Common myeloid progenitor, CD34-positive (primary cell): ENCODE data around the gene C10orf90.

ENCODE experiments used
- CTCF ChIA-PET: fragments of 350-600 bp; sonication (Branson Sonifier 250); formaldehyde crosslinking; loops from one replicate; lab custom pipeline; 2021; ENCODE audit warnings: antibody characterized with exemption; lab: Charles Lee
- POLR2A ChIA-PET: fragments of 350-600 bp; sonication (Branson Sonifier 250); formaldehyde crosslinking; loops from one replicate; lab custom pipeline; 2021; ENCODE audit warnings: antibody characterized with exemption; lab: Charles Lee
- DNase-seq, 3 donors: peaks; one replicate each; pipeline versions ENCODE4 v3.0.0 to v3.0.0-alpha.2; 2013
- H3K27ac ChIP-seq, 2 experiments: 1 replicate in 1 of 2; 2 replicates in 1 of 2; pipeline ENCODE4 v1.7.0; 2013; ENCODE audit warnings: inconsistent platforms in 2 of 2, low read length in 2 of 2, mild to moderate bottlenecking in 2 of 2, low read depth in 1 of 2, moderate library complexity in 1 of 2; ENCODE audit not compliant: severe bottlenecking in 2 of 2, insufficient read depth in 1 of 2, poor library complexity in 1 of 2
- H3K27me3 ChIP-seq, 5 experiments: replicated peaks in 2 of 5; 1 replicate in 3 of 5; 2 replicates in 2 of 5; pipeline versions ENCODE4 v1.6.1 to v1.7.0; 2013; ENCODE audit warnings: low read length in 4 of 5, mild to moderate bottlenecking in 2 of 5, moderate library complexity in 2 of 5, inconsistent platforms in 1 of 5; ENCODE audit not compliant: insufficient read depth in 5 of 5, control insufficient read depth in 4 of 5
- H3K36me3 ChIP-seq, 4 experiments: 1 replicate in 2 of 4; 2 replicates in 2 of 4; pipeline versions ENCODE4 v1.6.1 to v1.7.0; 2013; ENCODE audit warnings: low read length in 3 of 4, control low read depth in 1 of 4, mild to moderate bottlenecking in 1 of 4; ENCODE audit not compliant: control insufficient read depth in 4 of 4, insufficient read depth in 4 of 4
- H3K4me1 ChIP-seq, 4 experiments: 1 replicate in 3 of 4; 2 replicates in 1 of 4; pipeline versions ENCODE4 v1.6.1 to v1.7.1; 2013; ENCODE audit warnings: low read length in 3 of 4, mild to moderate bottlenecking in 3 of 4, control low read depth in 1 of 4, inconsistent platforms in 1 of 4, moderate library complexity in 1 of 4; ENCODE audit not compliant: control insufficient read depth in 4 of 4, insufficient read depth in 4 of 4; ENCODE audit errors: control extremely low read depth in 1 of 4
- H3K4me3 ChIP-seq, 7 experiments: 1 replicate in 4 of 7; 2 replicates in 3 of 7; pipeline versions ENCODE4 v1.5.1 to v1.7.0; 2013; ENCODE audit warnings: mild to moderate bottlenecking in 7 of 7, low read length in 6 of 7, moderate library complexity in 6 of 7, inconsistent platforms in 2 of 7, low read depth in 2 of 7, control low read depth in 1 of 7; ENCODE audit not compliant: insufficient read depth in 4 of 7, control insufficient read depth in 1 of 7; ENCODE audit errors: extremely low read depth in 1 of 7
- H3K9me3 ChIP-seq, 5 experiments: 1 replicate in 4 of 5; 2 replicates in 1 of 5; pipeline versions ENCODE4 v1.6.1 to v1.7.1; 2013; ENCODE audit warnings: low read length in 4 of 5, mild to moderate bottlenecking in 2 of 5, inconsistent platforms in 1 of 5, low read depth in 1 of 5, moderate library complexity in 1 of 5; ENCODE audit not compliant: control insufficient read depth in 4 of 5, insufficient read depth in 2 of 5; ENCODE audit errors: control extremely low read depth in 1 of 5
- WGBS: methylation state at CpG from one replicate; pipeline ENCODE4 v1.1.5; 2013; ENCODE audit not compliant: insufficient coverage; 5-methylcytosine and 5-hydroxymethylcytosine counted together

Gene C10orf90

GRCh38 chr10:126536148-126536547, 134.3 kb downstream of the C10orf90 start:
- H3K27ac ChIP-seq: no peak overlapping the region
- no peak overlapping the region for H3K4me3 ChIP-seq
- no peaks in the 10 kb centered on the region for H3K9me3 ChIP-seq
- ChIA-PET CTCF (no interaction called here), POLR2A (no interaction called here)
- peaks cover 0 to 3% (median 0%) of the 10 kb centered on the region in 5 experiments for H3K27me3 ChIP-seq
- H3K4me1 ChIP-seq: no peaks in the 10 kb centered on the region
- no peak for DNase-seq
- WGBS: 77% methylated on average over 7 of the region's 10 CpGs
- H3K36me3 ChIP-seq: no peaks in the 10 kb centered on the region

GRCh38 chr10:126533644-126534043, 136.8 kb downstream of the C10orf90 start:
- 100% methylated on average over 4 of the region's 5 CpGs for WGBS
- Histone ChIP-seq H3K4me3 (no peak overlapping the region), H3K27me3 (peaks cover 0 to 2% (median 0%) of the 10 kb centered on the region in 5 experiments), H3K27ac (no peak overlapping the region), H3K36me3 (no peaks in the 10 kb centered on the region), H3K9me3 (no peaks in the 10 kb centered on the region), H3K4me1 (no peaks in the 10 kb centered on the region)
- POLR2A ChIA-PET: no interaction called here
- CTCF ChIA-PET: no interaction called here
- no peak for DNase-seq

- ChIA-PET CTCF (no interaction called here), POLR2A (no interaction called here)
- DNase-seq: no peak
- WGBS: 97% methylated on average over 7 of the region's 8 CpGs
- Histone ChIP-seq H3K4me3 (no peak overlapping the region), H3K27ac (no peak overlapping the region), H3K27me3 (peaks cover 0 to 8% (median 0%) of the 10 kb centered on the region in 5 experiments), H3K36me3 (no peaks in the 10 kb centered on the region), H3K9me3 (no peaks in the 10 kb centered on the region), H3K4me1 (no peaks in the 10 kb centered on the region)
Measured at GRCh38 chr10:126528315-126528835, 142.1 kb downstream of the C10orf90 start.

GRCh38 chr10:126527645-126528314, 142.7 kb downstream of the C10orf90 start:
- 80% methylated on average over 3 of the region's 9 CpGs for WGBS
- H3K36me3 ChIP-seq: no peaks in the 10 kb centered on the region
- H3K27me3 ChIP-seq: peaks cover 0 to 8% (median 0%) of the 10 kb centered on the region in 5 experiments
- no peak overlapping the region for H3K4me3 ChIP-seq
- H3K4me1 ChIP-seq: no peaks in the 10 kb centered on the region
- CTCF ChIA-PET: no interaction called here
- H3K27ac ChIP-seq: no peak overlapping the region
- no peaks in the 10 kb centered on the region for H3K9me3 ChIP-seq
- POLR2A ChIA-PET: no interaction called here
- no peak for DNase-seq

DNA sequence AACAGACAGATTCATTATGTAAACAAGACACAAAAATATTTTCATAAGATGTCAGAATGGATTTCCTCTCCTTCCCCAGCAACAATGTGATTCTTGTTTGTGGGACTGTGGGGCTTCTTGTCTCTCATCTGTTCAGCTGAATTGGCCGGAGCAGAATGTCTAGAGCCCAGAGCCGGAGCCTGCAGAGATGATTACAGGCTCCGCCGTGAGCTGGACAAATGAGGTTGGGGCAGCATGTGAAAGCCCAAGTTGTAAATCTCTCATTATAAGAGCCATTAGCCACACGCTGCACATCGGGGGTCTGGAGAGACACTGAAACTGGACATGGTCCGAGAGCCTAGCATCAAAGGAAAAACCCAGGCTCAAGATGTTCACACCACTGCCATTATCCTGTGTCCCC, 145.2 kb downstream of the C10orf90 start:
- no peak overlapping the region for H3K4me3 ChIP-seq
- H3K9me3 ChIP-seq: no peaks in the 10 kb centered on the region
- WGBS: 87% methylated on average over 7 of the region's 7 CpGs
- ChIA-PET POLR2A (no interaction called here), CTCF (interaction anchor here (0.6 kb wide), 1 partner anchor 220 kb away, joined by 3 read pairs; no protein-coding TSS in a partner anchor)
- no peaks in the 10 kb centered on the region for H3K4me1 ChIP-seq
- no peaks in the 10 kb centered on the region for H3K36me3 ChIP-seq
- no peak for DNase-seq
- H3K27me3 ChIP-seq: peaks cover 0 to 8% (median 0%) of the 10 kb centered on the region in 5 experiments
- no peak overlapping the region for H3K27ac ChIP-seq

- POLR2A ChIA-PET: no interaction called here
- Histone ChIP-seq H3K4me1 (no peaks in the 10 kb centered on the region), H3K4me3 (no peak overlapping the region), H3K27ac (no peak overlapping the region), H3K27me3 (peaks cover 0 to 7% (median 0%) of the 10 kb centered on the region in 5 experiments), H3K9me3 (no peaks in the 10 kb centered on the region), H3K36me3 (no peaks in the 10 kb centered on the region)
- 100% methylated on average over 2 of the region's 6 CpGs for WGBS
- CTCF ChIA-PET: no interaction called here
- DNase-seq: no peak
Measured at GRCh38 chr10:126524526-126524925, 146.0 kb downstream of the C10orf90 start.

DNA sequence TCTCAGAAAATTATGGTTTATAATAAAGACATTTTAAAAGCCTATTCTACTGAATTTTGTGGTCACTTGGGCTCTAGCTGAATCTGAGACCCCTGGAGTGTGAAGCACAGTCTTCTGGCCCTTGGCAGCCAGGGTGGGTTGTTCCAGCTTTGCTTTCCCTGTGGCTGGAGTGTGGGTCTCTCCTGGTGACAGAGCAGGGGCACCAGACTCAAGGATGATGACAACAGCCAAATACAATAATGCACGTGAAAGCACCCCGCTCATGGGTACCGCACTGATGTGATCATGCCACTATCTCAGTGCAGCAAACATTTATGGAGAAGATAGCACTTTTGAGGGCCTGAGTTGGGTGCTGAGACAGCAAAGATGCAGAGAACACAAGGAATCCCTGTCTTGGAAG, 147.4 kb downstream of the C10orf90 start:
- Histone ChIP-seq H3K27ac (no peak overlapping the region), H3K9me3 (no peaks in the 10 kb centered on the region), H3K4me3 (no peak overlapping the region), H3K4me1 (no peaks in the 10 kb centered on the region), H3K36me3 (no peaks in the 10 kb centered on the region), H3K27me3 (peaks cover 0 to 3% (median 0%) of the 10 kb centered on the region in 5 experiments)
- 67% methylated on average over 3 of the region's 3 CpGs for whole genome bisulfite sequencing
- ChIA-PET POLR2A (no interaction called here), CTCF (no interaction called here)
- no peak for DNase-seq
